Lower lobe of right lung (tissue), 2 donors: Measurements from ENCODE around the gene ABCC1. TPM values are rescaled to one million over a fixed set of nuclear protein-coding genes. Genes with fewer than 3 reads are reported as not detected.
A peak's percentile ranks its signal among the peaks of the same experiment; 100 is the strongest.

Experiments used
- ATAC-seq, 2 donors: fragments of 200-7000 bp; cut with Tn5 transposase; one replicate each; pipeline ENCODE4 v1.9.1; 2020 to 2022; ENCODE audit warnings: mild to moderate bottlenecking in 2 of 2, moderate library complexity in 2 of 2
- DNase-seq: peaks from one replicate; pipeline ENCODE4 v3.0.0-alpha.2; 2020
- H3K27ac ChIP-seq: fragments of 200-600 bp; one replicate; pipeline ENCODE4 v1.8.0; 2022
- H3K27me3 ChIP-seq: fragments of 200-600 bp; one replicate; pipeline ENCODE4 v1.8.0; 2022; ENCODE audit warnings: low read depth
- H3K36me3 ChIP-seq: fragments of 200-600 bp; one replicate; pipeline ENCODE4 v1.8.0; 2022; ENCODE audit warnings: mild to moderate bottlenecking
- H3K4me1 ChIP-seq: fragments of 200-600 bp; one replicate; pipeline ENCODE4 v1.8.0; 2022
- H3K4me3 ChIP-seq: fragments of 200-600 bp; one replicate; pipeline ENCODE4 v1.8.0; 2022; ENCODE audit warnings: mild to moderate bottlenecking
- H3K9me3 ChIP-seq: fragments of 200-600 bp; one replicate; pipeline ENCODE4 v1.8.0; 2022
- CTCF ChIP-seq: fragments of 200-600 bp; IDR thresholded peaks from one replicate; pipeline ENCODE4 v1.8.0; 2022; ENCODE audit warnings: antibody characterized with exemption, mild to moderate bottlenecking
- intact Hi-C: fragments of 100-400 bp; cut with DNase I; formaldehyde crosslinking; loops from one replicate; pipeline ENCODE4 v1.11.0; 2022
- total RNA-seq: library from RNA; stranded (reverse); fragmentation: NEBNext Ultra II Directional; extraction: Animal tissue kit (Norgen Biotek cat#: 25700); gene quantifications from one replicate; pipeline ENCODE4 v1.2.1, GENCODE V29; 2021
- donor health status: DM: no; HTN: yes; CAD: no; lungs with severe emphysema.

The ABCC1 gene
- total RNA-seq, 1 donor from 2014 or later: 47.5 TPM

GRCh38 chr16:16133943-16134604, 184.7 kb downstream of the ABCC1 start:
- Histone ChIP-seq H3K27me3 (no peaks in the 10 kb centered on the region), H3K4me3 (no peak overlapping the region), H3K4me1 (no peaks in the 10 kb centered on the region), H3K9me3 (no peaks in the 10 kb centered on the region), H3K27ac (no peak overlapping the region), H3K36me3 (peaks cover 100% of the 10 kb centered on the region)
- intact Hi-C loops: no loop called here
- DNase-seq: peak; percentile 35
- ATAC-seq: no peak
- no peak for TF ChIP-seq CTCF

- Histone ChIP-seq H3K27ac (no peak overlapping the region), H3K9me3 (no peaks in the 10 kb centered on the region), H3K4me1 (no peaks in the 10 kb centered on the region), H3K27me3 (no peaks in the 10 kb centered on the region), H3K36me3 (peaks cover 100% of the 10 kb centered on the region), H3K4me3 (no peak overlapping the region)
- TF ChIP-seq CTCF: no peak
- DNase-seq (no peak), ATAC-seq (no peak)
- intact Hi-C loops: no loop called here
Observed at GRCh38 chr16:16136588-16136987, 187.2 kb downstream of the ABCC1 start.

- Histone ChIP-seq H3K27me3 (no peaks in the 10 kb centered on the region), H3K9me3 (no peaks in the 10 kb centered on the region), H3K4me1 (no peaks in the 10 kb centered on the region), H3K36me3 (peaks cover 100% of the 10 kb centered on the region), H3K4me3 (no peak overlapping the region), H3K27ac (no peak overlapping the region)
- ATAC-seq (no peak), DNase-seq (no peak)
- intact Hi-C loops: no loop called here
- no peak for TF ChIP-seq CTCF
Observed at GRCh38 chr16:16137110-16137509, 187.7 kb downstream of the ABCC1 start.

GRCh38 chr16:16138034-16138635, 188.7 kb downstream of the ABCC1 start:
- ATAC-seq (no peak), DNase-seq (no peak)
- H3K9me3 ChIP-seq: no peaks in the 10 kb centered on the region
- H3K27me3 ChIP-seq: no peaks in the 10 kb centered on the region
- no peaks in the 10 kb centered on the region for H3K4me1 ChIP-seq
- no peak overlapping the region for H3K27ac ChIP-seq
- intact Hi-C loops: no loop called here
- H3K4me3 ChIP-seq: no peak overlapping the region
- no peak for TF ChIP-seq CTCF
- peaks cover 100% of the 10 kb centered on the region for H3K36me3 ChIP-seq

GRCh38 chr16:16139061-16139460, 189.6 kb downstream of the ABCC1 start:
- no peak for DNase-seq
- intact Hi-C loops: no loop called here
- H3K36me3 ChIP-seq: peaks cover 98% of the 10 kb centered on the region

More at GRCh38 chr16:16139061-16139460, 189.6 kb downstream of the ABCC1 start:
- Histone ChIP-seq H3K9me3 (no peaks in the 10 kb centered on the region), H3K27ac (no peak overlapping the region), H3K4me1 (no peaks in the 10 kb centered on the region), H3K27me3 (no peaks in the 10 kb centered on the region), H3K4me3 (no peak overlapping the region)
- no peak for TF ChIP-seq CTCF
- ATAC-seq: no peak
